ENCODE data around the gene PI16.

GRCh38 chr6:36920049-36920448 is 34.5 kb upstream of the PI16 start:
- TF ChIP-seq EZH2 (IDR thresholded peaks at IDR 0.05; ENCODE audit: borderline replicate concordance, low read length), result no peak
- no peak for TF ChIP-seq CTCF (conservative IDR thresholded peaks at IDR 0.05 in 1 of 2, IDR thresholded peaks at IDR 0.05 in 1 of 2; ENCODE audit: extremely low read depth in 1 of 2, insufficient read depth in 1 of 2, low read depth in 1 of 2, low read length in 2 of 2)
